ENCODE measurements around the gene FGD6.

The FGD6 gene

GRCh38 chr12:95085612-95086011 is 131.7 kb downstream of the FGD6 start:
- no peaks in the 10 kb centered on the region for H3K27me3 ChIP-seq (ENCODE audit: insufficient read depth, insufficient read length)
- TF ChIP-seq YY1 (IDR thresholded peaks at IDR 0.05; ENCODE audit: insufficient read depth, insufficient read length): no peak
- H3K9me3 ChIP-seq (ENCODE audit: insufficient read depth, low read length): no peaks in the 10 kb centered on the region
- peaks cover 20% of the 10 kb centered on the region for H3K36me3 ChIP-seq (ENCODE audit: insufficient read depth, insufficient read length, low read length)
- H3K4me1 ChIP-seq (ENCODE audit: insufficient read depth, insufficient read length): no peaks in the 10 kb centered on the region
- no peak for DNase-seq (ENCODE audit: low read depth, low spot score)
- H3K9ac ChIP-seq (ENCODE audit: insufficient read length, low read depth): no peak overlapping the region
- no peak overlapping the region for H3K4me3 ChIP-seq (ENCODE audit: insufficient read length, low read depth)

GRCh38 chr12:95083938-95084337 is 133.3 kb downstream of the FGD6 start:
- Histone ChIP-seq H3K27me3 (ENCODE audit: insufficient read depth, insufficient read length) (no peaks in the 10 kb centered on the region), H3K36me3 (ENCODE audit: insufficient read depth, insufficient read length, low read length) (peaks cover 11% of the 10 kb centered on the region), H3K9me3 (ENCODE audit: insufficient read depth, low read length) (no peaks in the 10 kb centered on the region), H3K4me3 (ENCODE audit: insufficient read length, low read depth) (no peak overlapping the region), H3K4me1 (ENCODE audit: insufficient read depth, insufficient read length) (no peaks in the 10 kb centered on the region), H3K9ac (ENCODE audit: insufficient read length, low read depth) (no peak overlapping the region)
- peak; percentile 91 for DNase-seq (ENCODE audit: low read depth, low spot score)
- TF ChIP-seq ZNF274 (IDR thresholded peaks at IDR 0.05; ENCODE audit: low read depth, low read length) (no peak), YY1 (IDR thresholded peaks at IDR 0.05; ENCODE audit: insufficient read depth, insufficient read length) (no peak), SUZ12 (IDR thresholded peaks at IDR 0.05; ENCODE audit: extremely low read depth, insufficient read depth, insufficient read length) (no peak)

GRCh38 chr12:95083471-95083870 is 133.8 kb downstream of the FGD6 start:
- Histone ChIP-seq H3K4me1 (ENCODE audit: insufficient read depth, insufficient read length) (no peaks in the 10 kb centered on the region), H3K27me3 (ENCODE audit: insufficient read depth, insufficient read length) (no peaks in the 10 kb centered on the region), H3K4me3 (ENCODE audit: insufficient read length, low read depth) (no peak overlapping the region), H3K9ac (ENCODE audit: insufficient read length, low read depth) (peak overlapping the region; percentile 6), H3K9me3 (ENCODE audit: insufficient read depth, low read length) (no peaks in the 10 kb centered on the region), H3K36me3 (ENCODE audit: insufficient read depth, insufficient read length, low read length) (peaks cover 6% of the 10 kb centered on the region)
- no peak for TF ChIP-seq SUZ12 (IDR thresholded peaks at IDR 0.05; ENCODE audit: extremely low read depth, insufficient read depth, insufficient read length)
- TF ChIP-seq ZNF274 (IDR thresholded peaks at IDR 0.05; ENCODE audit: low read depth, low read length): no peak
- no peak for TF ChIP-seq YY1 (IDR thresholded peaks at IDR 0.05; ENCODE audit: insufficient read depth, insufficient read length)
- no peak for DNase-seq (ENCODE audit: low read depth, low spot score)

GRCh38 chr12:95077341-95077740 is 139.9 kb downstream of the FGD6 start:
- Histone ChIP-seq H3K9ac (ENCODE audit: insufficient read length, low read depth) (no peak overlapping the region), H3K9me3 (ENCODE audit: insufficient read depth, low read length) (no peaks in the 10 kb centered on the region), H3K4me1 (ENCODE audit: insufficient read depth, insufficient read length) (no peaks in the 10 kb centered on the region), H3K36me3 (ENCODE audit: insufficient read depth, insufficient read length, low read length) (no peaks in the 10 kb centered on the region), H3K27me3 (ENCODE audit: insufficient read depth, insufficient read length) (no peaks in the 10 kb centered on the region), H3K4me3 (ENCODE audit: insufficient read length, low read depth) (no peak overlapping the region)
- no peak for TF ChIP-seq SUZ12 (IDR thresholded peaks at IDR 0.05; ENCODE audit: extremely low read depth, insufficient read depth, insufficient read length)
- no peak for TF ChIP-seq YY1 (IDR thresholded peaks at IDR 0.05; ENCODE audit: insufficient read depth, insufficient read length)
- TF ChIP-seq ZNF274 (IDR thresholded peaks at IDR 0.05; ENCODE audit: low read depth, low read length): no peak
- DNase-seq (ENCODE audit: low read depth, low spot score): no peak

GRCh38 chr12:95074766-95075165 is 142.5 kb downstream of the FGD6 start:
- TF ChIP-seq YY1 (IDR thresholded peaks at IDR 0.05; ENCODE audit: insufficient read depth, insufficient read length) (no peak), SUZ12 (IDR thresholded peaks at IDR 0.05; ENCODE audit: extremely low read depth, insufficient read depth, insufficient read length) (no peak), ZNF274 (IDR thresholded peaks at IDR 0.05; ENCODE audit: low read depth, low read length) (no peak)
- H3K4me3 ChIP-seq (ENCODE audit: insufficient read length, low read depth): no peak overlapping the region
- no peak overlapping the region for H3K9ac ChIP-seq (ENCODE audit: insufficient read length, low read depth)
- no peak for DNase-seq (ENCODE audit: low read depth, low spot score)
- H3K27me3 ChIP-seq (ENCODE audit: insufficient read depth, insufficient read length): no peaks in the 10 kb centered on the region
- no peaks in the 10 kb centered on the region for H3K4me1 ChIP-seq (ENCODE audit: insufficient read depth, insufficient read length)
- H3K36me3 ChIP-seq (ENCODE audit: insufficient read depth, insufficient read length, low read length): peaks cover 9% of the 10 kb centered on the region
- no peaks in the 10 kb centered on the region for H3K9me3 ChIP-seq (ENCODE audit: insufficient read depth, low read length)

DNA sequence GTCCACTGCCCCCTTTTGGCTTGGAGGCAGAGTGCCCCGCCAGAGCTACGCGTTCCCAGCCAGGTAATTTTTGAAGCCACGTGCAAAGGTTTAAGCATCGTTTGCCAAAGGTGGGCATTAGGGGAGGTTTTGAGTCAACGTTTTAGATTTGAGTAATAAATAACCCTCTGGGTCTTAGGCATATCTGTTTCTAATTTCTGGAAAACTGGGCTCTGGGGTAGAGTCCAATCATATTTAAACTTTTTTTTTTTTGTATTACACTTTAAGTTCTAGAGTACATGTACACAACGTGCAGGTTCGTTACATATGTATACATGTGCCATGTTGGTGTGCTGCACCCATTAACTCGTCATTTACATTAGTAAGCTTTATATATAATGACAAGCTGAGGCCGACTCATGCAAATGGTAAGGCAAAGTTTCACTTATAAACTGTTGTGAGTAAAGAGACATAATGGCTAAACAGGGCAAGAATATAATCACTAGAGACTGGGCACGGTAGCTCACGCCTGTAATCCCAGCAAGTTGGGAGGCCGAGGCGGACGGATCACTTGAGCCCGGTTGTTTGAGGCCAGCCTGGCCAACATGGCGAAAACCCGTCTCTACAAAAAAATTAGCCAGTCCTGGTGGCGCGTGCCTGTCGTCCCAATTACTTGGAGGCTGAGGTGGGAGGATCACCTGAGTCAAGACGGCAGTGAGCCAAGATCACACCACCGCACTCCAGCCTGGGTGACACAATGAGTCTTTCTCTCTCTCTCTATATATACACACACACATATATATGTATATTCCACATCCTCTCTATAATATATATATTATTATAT is 143.4 kb downstream of the FGD6 start:
- Histone ChIP-seq H3K36me3 (ENCODE audit: insufficient read depth, insufficient read length, low read length) (peaks cover 18% of the 10 kb centered on the region), H3K9ac (ENCODE audit: insufficient read length, low read depth) (peak overlapping the region; percentile 96), H3K9me3 (ENCODE audit: insufficient read depth, low read length) (no peaks in the 10 kb centered on the region), H3K4me3 (ENCODE audit: insufficient read length, low read depth) (peak overlapping the region; percentile 94), H3K4me1 (ENCODE audit: insufficient read depth, insufficient read length) (no peaks in the 10 kb centered on the region), H3K27me3 (ENCODE audit: insufficient read depth, insufficient read length) (no peaks in the 10 kb centered on the region)
- DNase-seq (ENCODE audit: low read depth, low spot score): no peak
- TF ChIP-seq YY1 (IDR thresholded peaks at IDR 0.05; ENCODE audit: insufficient read depth, insufficient read length) (no peak), SUZ12 (IDR thresholded peaks at IDR 0.05; ENCODE audit: extremely low read depth, insufficient read depth, insufficient read length) (no peak), ZNF274 (IDR thresholded peaks at IDR 0.05; ENCODE audit: low read depth, low read length) (no peak)

DNA sequence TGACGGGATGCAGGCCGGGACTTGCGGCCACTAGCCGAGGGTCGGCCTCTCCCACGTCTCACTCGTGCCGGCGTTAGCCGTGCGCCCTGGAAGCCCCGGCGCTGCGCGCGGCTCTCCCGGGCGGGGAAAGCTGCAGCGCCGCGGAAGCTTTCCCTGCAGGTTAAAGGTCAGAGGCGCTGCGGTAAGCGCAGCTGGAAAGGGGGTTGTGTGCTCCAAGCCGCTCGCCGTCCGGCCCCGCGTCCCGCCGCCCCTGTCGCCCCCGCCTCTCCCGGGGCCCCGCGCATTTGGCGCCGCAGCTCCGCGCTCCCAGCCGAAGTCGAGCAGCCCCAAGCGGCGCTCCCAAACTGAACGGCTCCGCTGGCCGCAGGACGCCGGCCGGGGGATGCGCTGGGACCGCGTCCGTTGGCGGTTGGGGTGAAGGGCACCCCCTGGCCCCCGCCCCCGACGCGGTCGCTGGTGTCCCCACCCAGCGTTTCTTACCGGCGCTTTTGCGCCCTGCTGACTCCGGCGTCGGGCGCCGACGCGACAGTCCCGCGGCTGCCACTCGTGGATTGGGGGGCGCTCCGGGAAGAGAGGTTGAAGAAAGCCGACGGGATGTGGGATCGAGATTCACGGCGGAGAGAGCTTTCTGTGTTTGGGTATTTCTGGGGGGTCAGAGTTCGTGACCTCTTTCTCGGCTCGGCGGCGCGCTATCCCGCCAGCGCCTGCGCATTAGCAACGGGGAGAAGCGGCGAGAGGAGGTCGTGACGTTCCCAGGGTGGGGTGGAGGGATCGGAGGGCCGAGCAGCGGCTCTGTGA is 144.2 kb downstream of the FGD6 start, which contains the start of gene NR2C1:
Gene NR2C1, minus strand, starts transcription at position 719 of the 798 bp plus-strand sequence. CDS start 6,234 bp downstream, outside the sequence.
- Histone ChIP-seq H3K36me3 (ENCODE audit: insufficient read depth, insufficient read length, low read length) (peaks cover 25% of the 10 kb centered on the region), H3K4me3 (ENCODE audit: insufficient read length, low read depth) (peak within 1 kb of the TSS; percentile 94), H3K27me3 (ENCODE audit: insufficient read depth, insufficient read length) (no peaks in the 10 kb centered on the region), H3K9ac (ENCODE audit: insufficient read length, low read depth) (peak within 1 kb of the TSS; percentile 96), H3K4me1 (ENCODE audit: insufficient read depth, insufficient read length) (no peaks in the 10 kb centered on the region), H3K9me3 (ENCODE audit: insufficient read depth, low read length) (no peaks in the 10 kb centered on the region)
- TF ChIP-seq YY1 (IDR thresholded peaks at IDR 0.05; ENCODE audit: insufficient read depth, insufficient read length): no peak
- TF ChIP-seq SUZ12 (IDR thresholded peaks at IDR 0.05; ENCODE audit: extremely low read depth, insufficient read depth, insufficient read length): no peak
- TF ChIP-seq ZNF274 (IDR thresholded peaks at IDR 0.05; ENCODE audit: low read depth, low read length): no peak
- DNase-seq (ENCODE audit: low read depth, low spot score): peak; percentile 94

Measured in NT2/D1 (cell line).